Uterus (tissue), 2 donors: Measurements from ENCODE around the gene BTBD2.

Experiments used
- CTCF ChIP-seq, 4 experiments: fragments of 200-600 bp in 2 of 4; fragments of 450-650 bp in 2 of 4; sonication (generic) in 2 of 4; IDR thresholded peaks; one replicate each; pipeline ENCODE4 v1.5.1; 2016 to 2019; ENCODE audit warnings: antibody characterized with exemption in 4 of 4, mild to moderate bottlenecking in 2 of 4, moderate library complexity in 1 of 4
- POLR2A ChIP-seq, 2 donors: fragments of 450-650 bp; IDR thresholded peaks; one replicate each; pipeline ENCODE4 v1.6.1; 2016; ENCODE audit warnings: antibody characterized with exemption in 2 of 2, mild to moderate bottlenecking in 1 of 2, moderate library complexity in 1 of 2

- TF ChIP-seq POLR2A (IDR thresholded peaks at IDR 0.05) (no peak), CTCF (IDR thresholded peaks at IDR 0.05) (no peak)
Measured at GRCh38 chr19:2045501-2046045, 30.1 kb upstream of the BTBD2 start.
